HTERT RPE-1 (cell line): ENCODE data around the gene SHD.
"Not testable (repeated sequence)": the region's sequence is repeated elsewhere in the genome, so short reads cannot be mapped to it uniquely, and the experiment has no call there.

Experiments
- in situ Hi-C: fragments of 300-500 bp; cut with MboI; formaldehyde crosslinking; loops from 4 replicates; pipeline ENCODE4 v1.14.3; 2020; ENCODE audit warnings: low sequenced_read_pairs

Gene SHD

GRCh38 chr19:4324228-4324627 lies 45.2 kb downstream of the SHD start:
- in situ Hi-C loops: no loop called here

- in situ Hi-C loops: no loop called here
Measured at GRCh38 chr19:4326215-4326836, 47.3 kb downstream of the SHD start.

- in situ Hi-C loops: no loop called here
Measured at GRCh38 chr19:4326837-4327251, 47.8 kb downstream of the SHD start.

GRCh38 chr19:4327252-4327876 lies 48.3 kb downstream of the SHD start:
- in situ Hi-C loops: no loop called here

GRCh38 chr19:4327877-4328242 lies 48.8 kb downstream of the SHD start:
- in situ Hi-C loops: no loop called here

- in situ Hi-C loops: no loop called here
Measured at GRCh38 chr19:4328243-4328990, 49.4 kb downstream of the SHD start.

- in situ Hi-C loops: not testable (repeated sequence)
Measured at GRCh38 chr19:4328991-4329681, 50.1 kb downstream of the SHD start.

GRCh38 chr19:4329858-4330257 lies 50.8 kb downstream of the SHD start:
- in situ Hi-C loops: no loop called here

- in situ Hi-C loops: no loop called here
Measured at GRCh38 chr19:4334929-4335570, 56.0 kb downstream of the SHD start.

GRCh38 chr19:4337906-4338440 lies 58.9 kb downstream of the SHD start:
- in situ Hi-C loops: no loop called here

- in situ Hi-C loops: no loop called here
Measured at GRCh38 chr19:4338441-4339355, 59.6 kb downstream of the SHD start, which contains the start of gene STAP2. TSS of gene STAP2 (minus strand) at chr19:4338827. CDS start at chr19:4338753, 74 bp downstream.
